Gastrocnemius medialis (tissue), 4 donors: ENCODE measurements around the gene PLGRKT.

Experiments
- CTCF ChIP-seq, 5 experiments: fragments of 450-650 bp in 3 of 5; fragments of 200-600 bp in 2 of 5; sonication (generic) in 2 of 5; IDR thresholded peaks in 4 of 5; conservative IDR thresholded peaks in 1 of 5; 1 replicate in 4 of 5; 2 replicates in 1 of 5; pipeline ENCODE4 v1.5.1; 2016 to 2019; ENCODE audit warnings: antibody characterized with exemption in 5 of 5, mild to moderate bottlenecking in 3 of 5, moderate library complexity in 3 of 5
- POLR2A ChIP-seq, 2 donors: fragments of 450-650 bp; IDR thresholded peaks; one replicate each; pipeline ENCODE4 v1.6.1; 2017; ENCODE audit warnings: antibody characterized with exemption in 2 of 2, mild to moderate bottlenecking in 2 of 2, moderate library complexity in 2 of 2

GRCh38 chr9:5395428-5395827, 42.3 kb downstream of the PLGRKT start:
- TF ChIP-seq CTCF (IDR thresholded peaks at IDR 0.05 in 4 of 5, conservative IDR thresholded peaks at IDR 0.05 in 1 of 5): no peak
- TF ChIP-seq POLR2A (IDR thresholded peaks at IDR 0.05): no peak
